Endothelial cell of umbilical vein (primary cell): ENCODE measurements around the gene SLC26A4. TPM values are rescaled to one million over a fixed set of nuclear protein-coding genes. Genes with fewer than 3 reads are reported as not detected.

Source experiments
- BruUV-seq: library from RNA; stranded (reverse); fragments of 400-500 nt; replicated peaks from 2 replicates; lab custom pipeline; 2021; lab: Mats Ljungman, UMichigan
- CTCF ChIA-PET: fragments of 300-600, 350-600 bp; sonication (Branson Sonifier 250); formaldehyde crosslinking; loops from one replicate; lab custom pipeline; 2021; ENCODE audit warnings: antibody characterized with exemption, inconsistent platforms; lab: Charles Lee
- POLR2A ChIA-PET: fragments of 300-600, 350-600 bp; sonication (Branson Sonifier 250); formaldehyde crosslinking; loops from one replicate; lab custom pipeline; 2021; ENCODE audit warnings: antibody characterized with exemption, inconsistent platforms; lab: Charles Lee
- DNase-seq: peaks from one replicate; pipeline ENCODE4 v3.0.0-alpha.2; 2011; ENCODE audit warnings: low read depth, low spot score
- FAIRE-seq: peaks from 2 replicates; lab custom pipeline; 2011; peaks lifted over from hg19 to GRCh38; lab: Jason Lieb, UNC
- H2AFZ ChIP-seq: 2 replicates; pipeline ENCODE4 v1.6.0; 2012; ENCODE audit warnings: low read depth, low read length, control low read depth, inconsistent platforms
- H3K27ac ChIP-seq: 2 replicates; pipeline ENCODE4 v1.5.1; 2011; ENCODE audit warnings: low read depth, mild to moderate bottlenecking, control low read depth, low read length, moderate library complexity; ENCODE audit not compliant: insufficient read depth
- H3K27me3 ChIP-seq, 2 experiments: 2 replicates each; pipeline versions ENCODE4 v1.6.0 to v1.6.1; 2011; ENCODE audit warnings: low read length in 2 of 2, mixed read lengths in 1 of 2; ENCODE audit not compliant: control insufficient read depth in 2 of 2, insufficient read depth in 2 of 2
- H3K36me3 ChIP-seq, 2 experiments: 2 replicates in 1 of 2; 3 replicates in 1 of 2; pipeline ENCODE4 v1.5.1; 2011; ENCODE audit warnings: low read length in 2 of 2, mild to moderate bottlenecking in 1 of 2, moderate library complexity in 1 of 2; ENCODE audit not compliant: control insufficient read depth in 2 of 2, insufficient read depth in 2 of 2; ENCODE audit errors: extremely low read depth in 1 of 2
- H3K4me1 ChIP-seq: 3 replicates; pipeline ENCODE4 v1.5.1; 2011; ENCODE audit warnings: mild to moderate bottlenecking, low read length; ENCODE audit not compliant: control insufficient read depth, insufficient read depth; ENCODE audit errors: extremely low read depth
- H3K4me2 ChIP-seq: 2 replicates; pipeline ENCODE4 v1.6.1; 2011; ENCODE audit warnings: low read length, control low read depth, mixed read lengths; ENCODE audit not compliant: insufficient read depth
- H3K4me3 ChIP-seq, 3 experiments: fragments of 200-600 bp in 1 of 3; sonication (generic), shearing (Covaris generic) in 1 of 3; replicated peaks in 1 of 3; 2 replicates each; pipeline ENCODE4 v1.5.1; 2011 to 2016; ENCODE audit warnings: control low read depth in 3 of 3, low read length in 3 of 3, mild to moderate bottlenecking in 2 of 3, inconsistent platforms in 1 of 3, low read depth in 1 of 3, moderate library complexity in 1 of 3; ENCODE audit not compliant: insufficient read depth in 1 of 3
- H3K79me2 ChIP-seq: 2 replicates; pipeline ENCODE4 v1.6.0; 2012; ENCODE audit warnings: low read length, inconsistent platforms; ENCODE audit not compliant: control insufficient read depth, insufficient read depth
- H3K9ac ChIP-seq: replicated peaks from 2 replicates; pipeline ENCODE3; 2011; ENCODE audit warnings: low read length, control low read depth; ENCODE audit not compliant: insufficient read depth; ENCODE audit errors: extremely low read depth
- H3K9me1 ChIP-seq: replicated peaks from 3 replicates; pipeline ENCODE4 v1.6.0; 2011; ENCODE audit warnings: mild to moderate bottlenecking, low read length; ENCODE audit not compliant: control insufficient read depth, insufficient read depth; ENCODE audit errors: extremely low read depth
- H3K9me3 ChIP-seq: replicated peaks from 2 replicates; pipeline ENCODE4 v1.5.1; 2012; ENCODE audit warnings: low read length, inconsistent platforms; ENCODE audit not compliant: control insufficient read depth, insufficient read depth
- H4K20me1 ChIP-seq: replicated peaks from 2 replicates; pipeline ENCODE3; 2011; ENCODE audit warnings: mild to moderate bottlenecking, low read length; ENCODE audit not compliant: control insufficient read depth, insufficient read depth; ENCODE audit errors: extremely low read depth
- CTCF ChIP-seq, 2 donors: IDR thresholded peaks; 1 replicate in 1 of 2; 2 replicates in 1 of 2; pipeline ENCODE4 v1.5.1; 2011; ENCODE audit warnings: low read length in 2 of 2, mild to moderate bottlenecking in 2 of 2, moderate library complexity in 2 of 2, control low read depth in 1 of 2, inconsistent platforms in 1 of 2, low read depth in 1 of 2; ENCODE audit not compliant: insufficient read depth in 1 of 2; ENCODE audit errors: extremely low read depth in 1 of 2
- EZH2 ChIP-seq: IDR thresholded peaks from 2 replicates; pipeline ENCODE4 v1.6.1; 2012; ENCODE audit warnings: borderline replicate concordance, low read depth, mild to moderate bottlenecking, moderate library complexity, low read length, inconsistent platforms; ENCODE audit not compliant: severe bottlenecking
- FOS ChIP-seq: IDR thresholded peaks from 2 replicates; pipeline ENCODE4 v1.6.1; 2011; ENCODE audit warnings: mild to moderate bottlenecking, low read length, moderate library complexity, borderline replicate concordance; ENCODE audit not compliant: insufficient read depth
- GATA2 ChIP-seq: IDR thresholded peaks from 2 replicates; pipeline ENCODE4 v1.7.0; 2011; ENCODE audit warnings: low read depth, mild to moderate bottlenecking, moderate library complexity, mixed read lengths, low read length; ENCODE audit not compliant: insufficient read length, insufficient read depth
- JUN ChIP-seq: IDR thresholded peaks from 2 replicates; pipeline ENCODE4 v1.6.1; 2011; ENCODE audit warnings: borderline replicate concordance, low read depth; ENCODE audit not compliant: insufficient read length, insufficient read depth
- MYC ChIP-seq: IDR thresholded peaks from one replicate; pipeline ENCODE4 v1.6.1; 2011; ENCODE audit warnings: mild to moderate bottlenecking, low read depth, low read length
- POLR2A ChIP-seq: IDR thresholded peaks from 2 replicates; pipeline ENCODE4 v1.6.1; 2012; ENCODE audit warnings: low read depth, mild to moderate bottlenecking, control low read depth, low read length
- POLR2AphosphoS5 ChIP-seq: IDR thresholded peaks from 2 replicates; pipeline ENCODE4 v1.6.1; 2012; ENCODE audit warnings: low read depth, mild to moderate bottlenecking, control low read depth, low read length, moderate library complexity; ENCODE audit not compliant: insufficient read depth
- dilution Hi-C: fragments of 300-500 bp; cut with MboI; formaldehyde crosslinking; loops from one replicate; pipeline ENCODE4 v1.15.0; 2019; ENCODE audit warnings: low sequenced_read_pairs; ENCODE audit not compliant: extremely low pct_ligation_motif_present
- intact Hi-C: fragments of 100-400 bp; cut with micrococcal nuclease; formaldehyde crosslinking; loops from one replicate; pipeline ENCODE4 v1.10.0; 2022
- polyA plus RNA-seq, 4 experiments: library from polyadenylated mRNA; depleted of rRNA in 3 of 4; stranded (reverse) in 3 of 4; unstranded in 1 of 4; fragments of >200 nt; gene quantifications; 2 replicates each; pipeline versions ENCODE4 v1.2.1 to v1.2.3, GENCODE V29; 2011 to 2012; ENCODE audit warnings: missing spikeins in 1 of 4
- total RNA-seq: library from RNA; stranded (reverse); gene quantifications from 2 replicates; pipeline ENCODE4 v1.2.3, GENCODE V29; 2021
- TF ChIP-seq, protein P1 (sequence below): IDR thresholded peaks from 2 replicates; pipeline ENCODE4 v1.6.1; 2011; ENCODE audit not compliant: insufficient read depth, insufficient read length

The SLC26A4 gene
- total and polyA plus RNA-seq, 2 donors (not counting 3 experiments of a cell fraction or from before 2014, with no cell fraction given), result 0.77 to 0.79 TPM

DNA sequence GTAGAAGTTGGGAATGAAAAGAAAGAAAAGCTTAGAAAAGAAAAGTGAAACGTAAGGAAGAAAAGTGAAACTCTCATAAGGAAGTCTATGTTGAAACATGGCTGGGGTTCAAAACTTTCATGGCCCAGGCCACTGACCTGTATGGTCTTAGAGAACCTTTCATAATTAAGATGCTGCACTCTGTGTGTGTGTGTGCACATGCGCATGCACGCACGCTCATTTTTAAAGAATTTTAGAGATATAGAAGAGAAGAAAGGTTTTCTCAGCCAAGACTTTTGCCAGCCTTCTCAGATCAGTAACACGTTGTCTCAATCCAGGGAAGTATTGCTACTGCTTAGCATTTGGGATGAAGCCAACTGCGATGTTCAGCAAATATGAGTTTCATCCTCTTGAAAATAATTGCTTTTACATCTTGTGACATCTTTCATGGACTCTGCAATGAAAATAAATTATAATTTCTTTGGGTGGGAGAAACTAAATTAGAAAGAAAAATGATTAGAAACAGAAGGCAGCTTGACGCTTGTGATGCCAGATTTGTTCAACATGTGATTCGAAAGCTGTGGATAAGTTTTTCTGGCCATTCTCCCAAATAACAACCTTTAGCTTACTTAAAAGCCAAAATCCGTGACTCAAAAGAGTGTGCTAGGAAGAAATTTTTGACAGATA, 16.2 kb upstream of the SLC26A4 start:
- no peaks in the 10 kb centered on the region for H4K20me1 ChIP-seq
- TF ChIP-seq FOS, result no peak
- TF ChIP-seq, protein P1, sequence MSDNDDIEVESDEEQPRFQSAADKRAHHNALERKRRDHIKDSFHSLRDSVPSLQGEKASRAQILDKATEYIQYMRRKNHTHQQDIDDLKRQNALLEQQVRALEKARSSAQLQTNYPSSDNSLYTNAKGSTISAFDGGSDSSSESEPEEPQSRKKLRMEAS, result no peak
- TF ChIP-seq JUN, result no peak
- TF ChIP-seq GATA2, result no peak
- no peak for TF ChIP-seq EZH2
- TF ChIP-seq POLR2AphosphoS5, result no peak
- TF ChIP-seq POLR2A, result no peak
- TF ChIP-seq MYC, result no peak
- TF ChIP-seq CTCF (IDR thresholded peaks at IDR 0.05; ENCODE audit: extremely low read depth in 1 of 2, insufficient read depth in 1 of 2, low read depth in 1 of 2, low read length in 2 of 2), result no peak
- no peak overlapping the region for H2AFZ ChIP-seq
- no peak overlapping the region for H3K4me3 ChIP-seq
- H3K4me2 ChIP-seq, result no peak overlapping the region
- intact Hi-C loops (no loop called here), dilution Hi-C loops (no loop called here)
- no peaks in the 10 kb centered on the region for H3K9me3 ChIP-seq
- H3K4me1 ChIP-seq, result peaks cover 3% of the 10 kb centered on the region
- DNase-seq, result no peak
- H3K9ac ChIP-seq, result no peak overlapping the region
- ChIA-PET CTCF (interaction anchor here (0.7 to 1.1 kb wide), 2 partner anchors 12 to 20 kb away, joined by 3 to 4 read pairs; no protein-coding TSS in a partner anchor), POLR2A (no interaction called here)
- no peak overlapping the region for H3K27ac ChIP-seq
- no TSS peak for BruUV-seq
- no peak for FAIRE-seq
- H3K27me3 ChIP-seq, result no peaks in the 10 kb centered on the region
- no peaks in the 10 kb centered on the region for H3K9me1 ChIP-seq
- no peaks in the 10 kb centered on the region for H3K79me2 ChIP-seq
- H3K36me3 ChIP-seq, result no peaks in the 10 kb centered on the region
